GM18867 (cell line): ENCODE results near the gene ADCY5.
A peak's percentile ranks its signal among the peaks of the same experiment; 100 is the strongest.
"Not testable (repeated sequence)": the region's sequence is repeated elsewhere in the genome, so short reads cannot be mapped to it uniquely, and the experiment has no call there.

Source experiments
- ATAC-seq: cut with Tn5 transposase; IDR thresholded peaks from one replicate; pipeline ENCODE4 v1.9.1; 2021; ENCODE audit warnings: mild to moderate bottlenecking, moderate library complexity; ENCODE audit not compliant: unreplicated experiment

The ADCY5 gene

GRCh38 chr3:123277106-123277505, 171.8 kb downstream of the ADCY5 start:
- no peak for ATAC-seq

GRCh38 chr3:123276346-123277006, 172.4 kb downstream of the ADCY5 start:
- ATAC-seq, result no peak

- no peak for ATAC-seq
These were observed 173.2 kb downstream of the ADCY5 start for GRCh38 chr3:123275691-123276090.

DNA sequence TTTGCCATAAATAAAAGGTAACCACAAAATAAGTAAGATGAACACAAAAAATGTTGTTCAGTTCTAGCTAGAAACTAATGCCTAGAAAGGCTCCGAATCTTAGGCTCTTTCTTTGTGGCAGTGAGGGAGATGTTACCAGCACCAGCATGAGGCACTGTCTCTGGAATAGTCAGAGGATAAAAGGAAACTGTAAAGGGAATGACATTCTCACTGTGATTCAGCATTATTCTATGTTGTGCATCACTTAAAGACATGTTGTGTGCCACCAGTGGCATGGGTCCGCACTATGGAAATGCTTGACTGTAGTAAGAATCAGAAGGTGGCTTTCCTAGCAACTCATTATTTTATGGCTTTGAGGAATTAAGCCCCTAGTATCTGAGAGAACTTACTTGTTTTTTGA, 176.3 kb downstream of the ADCY5 start:
- no peak for ATAC-seq

GRCh38 chr3:123271466-123272159, 177.3 kb downstream of the ADCY5 start:
- no peak for ATAC-seq

DNA sequence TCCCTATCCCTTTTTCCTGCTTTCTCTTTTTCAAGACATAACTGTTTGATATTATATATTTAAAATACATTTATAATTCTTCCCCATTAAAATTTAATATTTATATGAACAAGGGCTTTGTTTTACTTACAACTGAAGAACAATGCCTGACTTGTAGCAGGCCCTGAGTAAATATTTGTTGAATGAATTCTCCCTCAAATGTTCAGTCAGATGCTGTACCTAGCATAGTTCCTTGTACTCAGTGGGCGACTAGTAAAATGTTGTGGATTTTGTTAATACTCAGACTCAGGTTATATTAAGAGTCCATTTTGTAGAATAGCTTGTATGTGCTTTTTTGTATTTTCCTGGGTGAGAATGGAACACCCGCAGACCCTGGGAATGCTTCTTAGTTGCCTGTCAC, 178.1 kb downstream of the ADCY5 start:
- no peak for ATAC-seq

- no peak for ATAC-seq
These were observed 181.1 kb downstream of the ADCY5 start for GRCh38 chr3:123267821-123268220.

GRCh38 chr3:123263941-123264340, 184.9 kb downstream of the ADCY5 start:
- ATAC-seq, result no peak

- no peak for ATAC-seq
These were observed 186.0 kb downstream of the ADCY5 start for GRCh38 chr3:123262868-123263267.

GRCh38 chr3:123262226-123262625, 186.7 kb downstream of the ADCY5 start:
- no peak for ATAC-seq

DNA sequence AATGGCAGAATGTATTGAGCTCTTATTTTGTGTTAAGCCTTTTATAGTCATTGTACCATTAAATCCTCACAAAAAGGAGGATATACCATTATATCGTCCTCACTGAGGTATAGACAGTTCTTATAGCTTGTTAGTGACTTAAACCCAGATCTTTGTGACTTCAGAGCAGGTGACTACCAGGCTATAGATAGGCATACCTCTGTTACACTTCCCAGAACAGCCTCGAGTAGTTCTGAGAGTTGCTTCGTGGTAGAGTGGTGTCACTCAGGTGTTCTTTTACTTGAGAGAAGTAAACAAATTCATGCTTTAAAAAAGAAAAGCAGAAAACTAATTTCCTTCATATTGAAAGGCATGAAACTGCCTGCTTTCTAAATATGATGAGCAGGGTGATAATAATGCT, 187.2 kb downstream of the ADCY5 start:
- ATAC-seq, result peak; percentile 58

DNA sequence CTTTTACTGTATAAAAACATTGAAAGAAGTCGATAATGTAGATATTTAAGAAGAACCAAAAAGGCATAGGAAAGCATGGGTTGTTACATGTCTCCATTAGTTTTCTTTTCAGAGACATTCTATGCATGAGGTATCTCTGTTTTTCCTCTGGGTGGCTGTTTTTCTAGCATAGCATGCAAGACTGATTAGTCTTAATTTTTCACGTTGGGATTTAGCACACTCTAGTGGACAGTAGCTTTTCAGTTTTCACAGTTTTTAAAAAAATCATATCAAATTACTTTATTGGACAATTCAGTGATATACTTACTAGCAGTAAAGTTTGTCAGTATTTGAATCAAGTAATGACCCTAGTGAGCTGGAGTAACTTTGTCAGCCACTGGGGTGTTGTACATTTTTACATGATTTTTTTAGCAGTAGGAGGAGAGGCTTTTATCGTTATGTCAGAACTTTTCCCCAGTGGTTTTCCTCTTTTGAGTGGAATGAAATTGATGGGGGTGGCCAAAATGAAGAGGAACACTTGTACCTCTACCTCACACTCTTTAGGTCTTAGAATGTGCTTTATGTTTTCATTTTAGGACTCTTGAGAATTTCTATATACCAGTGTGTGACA, 190.0 kb downstream of the ADCY5 start:
- no peak for ATAC-seq

DNA sequence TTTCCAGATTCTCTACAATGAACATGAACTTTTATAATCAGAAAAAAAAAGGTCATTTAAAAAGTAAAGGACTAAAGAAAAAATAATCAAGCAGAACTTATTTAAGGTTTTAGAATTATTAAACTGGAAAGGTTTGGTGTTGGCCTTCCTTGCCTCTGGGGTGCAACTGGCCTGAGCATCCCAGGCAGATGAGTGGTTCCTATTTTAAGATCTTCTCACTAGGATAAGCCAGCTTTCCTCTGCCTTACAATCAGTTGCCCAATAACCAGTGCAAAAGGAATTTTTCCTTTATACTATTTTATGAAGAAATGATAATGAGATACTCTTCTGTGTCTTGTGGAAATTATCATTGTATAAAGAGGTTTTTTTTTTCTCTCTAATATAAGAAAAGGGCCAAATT, 190.5 kb downstream of the ADCY5 start:
- ATAC-seq, result no peak

- ATAC-seq, result no peak
These were observed 192.6 kb downstream of the ADCY5 start for GRCh38 chr3:123256256-123256655.

DNA sequence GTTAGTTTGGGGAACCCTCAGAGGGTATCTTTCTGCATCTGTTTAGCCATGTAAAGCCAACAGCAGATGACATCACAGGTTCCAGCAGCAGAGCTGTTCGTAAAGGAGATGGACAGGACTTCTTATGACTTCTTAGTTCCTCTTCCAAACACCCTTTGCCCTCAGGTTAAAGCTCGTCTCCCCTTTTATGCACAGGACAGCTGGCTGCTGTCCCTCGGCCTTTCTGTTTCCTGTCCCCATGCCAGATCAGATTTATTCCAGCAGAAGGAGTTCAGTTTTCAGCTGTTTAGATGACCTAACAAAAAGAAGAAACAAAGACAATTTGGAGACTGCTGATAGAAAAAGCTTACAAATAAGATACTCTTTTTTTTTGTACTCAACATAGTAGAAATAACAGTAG, 202.0 kb downstream of the ADCY5 start:
- no peak for ATAC-seq

- no peak for ATAC-seq
These were observed 204.8 kb downstream of the ADCY5 start for GRCh38 chr3:123244128-123244527.

GRCh38 chr3:123239756-123240155, 209.1 kb downstream of the ADCY5 start:
- no peak for ATAC-seq

DNA sequence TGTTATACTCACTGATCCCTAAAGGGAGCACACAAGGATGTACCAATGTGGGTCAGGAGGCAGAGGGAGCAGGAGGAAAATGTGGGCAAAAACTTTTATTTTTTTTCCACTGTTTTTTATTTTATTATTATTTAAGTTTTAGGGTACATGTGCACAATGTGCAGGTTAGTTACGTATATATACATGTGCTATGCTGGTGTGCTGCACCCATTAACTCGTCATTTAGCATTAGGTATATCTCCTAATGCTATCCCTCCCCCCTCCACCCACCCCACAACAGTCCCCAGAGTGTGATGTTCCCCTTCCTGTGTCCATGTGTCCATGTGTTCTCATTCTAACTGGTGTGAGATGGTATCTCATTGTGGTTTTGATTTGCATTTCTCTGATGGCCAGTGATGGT, 209.7 kb downstream of the ADCY5 start:
- not testable (repeated sequence) for ATAC-seq

GRCh38 chr3:123236902-123237301, 212.0 kb downstream of the ADCY5 start:
- no peak for ATAC-seq
